IPS-18a (cell line): ENCODE results near the gene PTPN14.

Experiments used
- H3K27ac ChIP-seq: one replicate; pipeline ENCODE4 v1.5.1; 2013; ENCODE audit warnings: low read length
- H3K27me3 ChIP-seq: one replicate; pipeline ENCODE4 v1.6.1; 2013; ENCODE audit warnings: mild to moderate bottlenecking, low read length; ENCODE audit not compliant: control insufficient read depth, insufficient read depth
- H3K36me3 ChIP-seq: one replicate; pipeline ENCODE4 v1.6.1; 2013; ENCODE audit warnings: low read depth, low read length; ENCODE audit not compliant: control insufficient read depth
- H3K4me1 ChIP-seq: one replicate; pipeline ENCODE4 v1.6.1; 2013; ENCODE audit warnings: low read depth, low read length; ENCODE audit not compliant: control insufficient read depth
- H3K4me3 ChIP-seq: one replicate; pipeline ENCODE4 v1.5.1; 2013; ENCODE audit warnings: low read length
- H3K9ac ChIP-seq: one replicate; pipeline ENCODE4 v1.6.1; 2013; ENCODE audit warnings: mild to moderate bottlenecking, low read length, moderate library complexity
- H3K9me3 ChIP-seq: one replicate; pipeline ENCODE4 v1.6.1; 2013; ENCODE audit warnings: low read depth, low read length; ENCODE audit not compliant: control insufficient read depth

The PTPN14 gene

DNA sequence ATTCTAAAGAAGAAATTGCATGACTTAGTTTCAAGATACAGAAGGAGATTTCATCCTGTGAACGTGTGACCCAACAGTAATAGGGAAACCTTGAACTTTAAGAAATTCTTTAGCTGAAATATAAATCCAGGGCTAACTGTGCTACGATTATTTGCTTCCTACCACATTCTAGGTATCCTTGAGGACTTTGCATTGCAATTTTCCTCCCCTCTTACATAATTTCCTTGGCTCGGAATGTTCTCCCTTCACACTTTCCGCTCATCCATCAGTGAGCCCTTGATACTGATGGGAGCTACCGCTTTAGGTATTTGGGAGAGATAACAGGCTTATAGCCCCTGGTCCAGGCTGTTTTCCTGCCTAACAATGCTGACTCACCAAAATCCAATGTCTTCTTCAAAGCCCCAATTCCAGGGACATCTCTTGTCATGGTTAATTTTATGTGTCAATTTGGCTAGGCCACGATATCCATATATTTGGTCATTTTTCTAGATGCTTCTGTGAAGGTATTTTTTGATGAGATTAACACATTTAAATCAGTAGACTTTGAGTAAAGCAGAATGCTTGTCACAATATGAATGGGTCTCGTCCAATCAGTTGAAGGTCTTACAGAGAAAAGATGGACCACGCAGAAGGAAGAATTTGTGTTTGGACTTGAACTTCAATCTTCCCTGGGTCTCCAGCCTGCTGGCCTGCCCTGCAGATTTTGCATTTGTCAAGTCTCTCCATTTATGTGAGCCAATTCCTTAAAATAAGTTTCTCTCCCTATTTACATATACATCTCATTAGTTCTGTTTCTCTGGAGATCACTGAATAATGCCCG lies 121.2 kb downstream of the PTPN14 start:
- H3K27ac ChIP-seq: no peak overlapping the region
- H3K4me1 ChIP-seq: peaks cover 9% of the 10 kb centered on the region

DNA sequence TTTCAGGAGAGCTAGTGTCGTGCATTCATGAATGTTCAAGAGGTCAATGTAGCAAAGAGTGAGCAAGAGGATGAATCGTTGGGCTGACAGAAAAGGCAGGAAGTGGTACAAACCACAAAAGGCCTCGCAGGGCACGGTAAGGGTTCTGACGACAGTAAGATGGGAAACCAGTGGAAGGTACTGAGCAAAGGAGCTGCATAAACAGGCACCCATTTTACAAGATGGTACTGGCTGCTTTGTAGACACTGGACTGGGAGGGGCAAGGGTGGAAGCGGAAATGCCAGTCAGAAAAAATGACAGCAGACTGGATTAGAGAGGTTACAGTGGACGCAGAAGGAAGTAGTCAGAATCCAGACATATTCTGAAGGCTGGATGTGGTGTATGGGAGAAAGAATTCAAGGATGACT lies 123.5 kb downstream of the PTPN14 start:
- Histone ChIP-seq H3K9ac (no peak overlapping the region), H3K36me3 (no peaks in the 10 kb centered on the region), H3K4me1 (peaks cover 11% of the 10 kb centered on the region), H3K27ac (no peak overlapping the region), H3K4me3 (no peak overlapping the region), H3K27me3 (no peaks in the 10 kb centered on the region), H3K9me3 (no peaks in the 10 kb centered on the region)

More for the DNA sequence above, 121.2 kb downstream of the PTPN14 start:
- H3K27me3 ChIP-seq: no peaks in the 10 kb centered on the region
- H3K9ac ChIP-seq: no peak overlapping the region
- no peaks in the 10 kb centered on the region for H3K36me3 ChIP-seq
- H3K4me3 ChIP-seq: no peak overlapping the region
- H3K9me3 ChIP-seq: no peaks in the 10 kb centered on the region

DNA sequence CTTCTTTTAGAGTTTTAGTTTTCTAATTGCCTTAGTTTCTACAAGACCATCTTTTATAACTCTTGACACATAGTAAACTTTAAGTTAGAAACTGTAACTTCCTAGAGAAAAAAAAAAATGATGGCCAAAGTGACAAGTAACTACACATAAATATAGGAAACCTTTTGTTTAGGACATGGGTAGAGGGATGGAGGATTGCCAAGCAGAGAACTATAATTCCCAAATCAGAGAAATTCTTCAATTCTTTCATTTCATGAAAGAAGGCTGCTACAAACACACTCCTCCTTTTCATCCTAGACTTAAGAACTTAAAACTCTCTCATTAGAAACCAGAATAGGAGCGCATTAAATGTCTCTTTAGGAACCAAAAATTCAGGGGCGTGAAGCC lies 125.0 kb downstream of the PTPN14 start:
- Histone ChIP-seq H3K27me3 (no peaks in the 10 kb centered on the region), H3K9ac (no peak overlapping the region), H3K9me3 (no peaks in the 10 kb centered on the region), H3K27ac (no peak overlapping the region), H3K36me3 (no peaks in the 10 kb centered on the region), H3K4me1 (peaks cover 18% of the 10 kb centered on the region), H3K4me3 (no peak overlapping the region)

DNA sequence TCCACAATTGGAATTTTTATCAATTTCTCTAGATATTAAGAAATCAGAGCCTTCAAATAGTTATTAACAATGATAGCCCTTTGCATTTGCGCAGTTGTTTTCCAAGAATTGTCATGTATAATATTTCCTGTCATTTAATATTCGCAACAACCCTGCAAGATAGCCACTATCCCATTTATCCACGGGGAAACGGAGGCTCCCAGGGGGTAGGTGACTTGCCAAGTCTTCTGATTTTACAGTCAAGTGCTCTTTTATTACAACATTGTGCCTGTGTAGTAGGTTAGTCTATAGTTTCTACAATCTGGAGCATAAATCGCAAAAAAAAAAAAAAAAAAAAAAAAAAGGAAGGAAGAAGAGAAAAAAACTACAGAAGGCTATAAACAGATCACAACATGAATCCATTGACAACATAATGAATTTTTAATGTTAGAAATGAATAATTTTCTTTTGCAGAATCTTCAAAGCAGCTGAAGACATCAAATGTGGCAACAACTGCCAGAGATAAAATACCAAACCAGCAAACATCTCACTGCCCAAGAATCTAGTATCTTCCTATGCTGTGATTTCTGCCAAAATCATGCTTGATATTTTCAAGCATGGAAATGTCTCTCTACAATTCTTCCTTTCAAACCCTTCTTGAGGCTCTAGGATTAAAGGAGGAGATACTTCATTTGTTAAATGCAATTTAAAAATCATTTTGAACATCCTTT lies 125.5 kb downstream of the PTPN14 start:
- H3K4me1 ChIP-seq: peaks cover 18% of the 10 kb centered on the region
- H3K9ac ChIP-seq: no peak overlapping the region
- H3K27me3 ChIP-seq: no peaks in the 10 kb centered on the region
- no peak overlapping the region for H3K27ac ChIP-seq
- no peak overlapping the region for H3K4me3 ChIP-seq
- no peaks in the 10 kb centered on the region for H3K9me3 ChIP-seq
- H3K36me3 ChIP-seq: no peaks in the 10 kb centered on the region

DNA sequence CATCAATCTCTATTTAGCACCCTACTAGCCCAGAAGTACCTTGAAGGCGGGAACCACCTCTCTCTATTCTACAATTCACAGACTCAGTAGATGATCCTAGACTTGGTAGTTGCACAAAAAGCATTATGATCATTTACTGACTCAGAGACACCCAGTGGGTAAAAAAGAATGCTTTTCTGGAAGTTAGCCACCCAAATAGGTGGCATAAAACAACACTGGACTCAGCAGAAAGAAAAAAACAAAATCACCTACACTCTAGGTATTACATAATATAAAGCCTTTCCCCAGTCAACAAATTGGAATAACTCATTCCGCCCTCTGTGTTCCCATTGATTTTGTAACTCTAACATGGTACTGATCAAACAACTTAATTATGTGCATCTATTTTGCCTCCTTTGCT lies 126.3 kb downstream of the PTPN14 start:
- Histone ChIP-seq H3K36me3 (no peaks in the 10 kb centered on the region), H3K9ac (no peak overlapping the region), H3K4me3 (no peak overlapping the region), H3K27me3 (no peaks in the 10 kb centered on the region), H3K27ac (no peak overlapping the region), H3K9me3 (no peaks in the 10 kb centered on the region), H3K4me1 (peaks cover 25% of the 10 kb centered on the region)

DNA sequence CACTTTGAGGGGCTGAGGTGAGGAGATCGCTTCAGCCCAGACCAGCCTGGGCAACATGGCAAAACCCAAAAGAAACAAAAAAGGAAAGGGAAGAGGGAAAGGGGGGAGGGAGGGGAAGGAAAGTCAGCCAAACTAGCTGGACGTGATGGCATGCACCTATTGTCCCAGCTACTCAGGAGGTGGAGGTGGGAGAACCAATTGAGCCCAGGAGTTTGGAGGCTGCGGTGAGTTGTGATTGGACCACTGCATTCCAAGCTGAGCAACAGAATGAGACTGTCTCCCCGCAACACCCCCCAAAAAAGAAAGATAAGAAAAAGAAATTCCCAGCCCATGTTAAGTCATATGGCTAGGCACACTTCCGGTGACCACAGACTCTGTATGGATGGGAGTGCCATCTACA lies 128.4 kb downstream of the PTPN14 start:
- no peaks in the 10 kb centered on the region for H3K36me3 ChIP-seq
- H3K4me3 ChIP-seq: no peak overlapping the region
- no peaks in the 10 kb centered on the region for H3K27me3 ChIP-seq
- peaks cover 35% of the 10 kb centered on the region for H3K4me1 ChIP-seq
- H3K27ac ChIP-seq: no peak overlapping the region
- no peaks in the 10 kb centered on the region for H3K9me3 ChIP-seq
- no peak overlapping the region for H3K9ac ChIP-seq

DNA sequence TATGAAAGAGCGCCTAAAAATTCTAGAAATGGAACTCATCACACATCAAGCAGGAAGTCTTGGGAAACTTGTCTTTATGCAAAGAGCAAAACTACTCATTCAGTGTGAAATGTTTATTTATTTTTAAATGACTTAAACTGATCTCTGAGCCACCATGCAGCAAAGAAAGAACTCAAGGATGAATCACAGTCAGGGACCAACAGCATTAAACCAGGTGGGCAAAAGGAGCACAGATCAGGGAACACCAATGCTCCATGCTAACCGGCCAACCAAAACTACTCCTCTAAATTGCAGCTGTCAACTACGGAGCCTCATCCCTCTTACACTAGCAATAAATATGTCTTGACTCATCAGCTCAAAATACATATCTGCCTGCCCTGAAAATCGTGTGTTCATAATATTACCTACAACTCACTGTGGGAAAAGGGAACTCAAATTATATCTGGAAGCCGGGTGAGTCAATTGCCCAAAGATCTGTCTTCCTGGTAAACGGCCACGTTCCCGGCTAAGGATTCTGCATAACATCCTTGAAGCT lies 129.2 kb downstream of the PTPN14 start:
- no peak overlapping the region for H3K27ac ChIP-seq
- peaks cover 29% of the 10 kb centered on the region for H3K4me1 ChIP-seq
- no peak overlapping the region for H3K9ac ChIP-seq
- no peaks in the 10 kb centered on the region for H3K27me3 ChIP-seq
- H3K4me3 ChIP-seq: no peak overlapping the region
- H3K9me3 ChIP-seq: no peaks in the 10 kb centered on the region
- H3K36me3 ChIP-seq: no peaks in the 10 kb centered on the region

DNA sequence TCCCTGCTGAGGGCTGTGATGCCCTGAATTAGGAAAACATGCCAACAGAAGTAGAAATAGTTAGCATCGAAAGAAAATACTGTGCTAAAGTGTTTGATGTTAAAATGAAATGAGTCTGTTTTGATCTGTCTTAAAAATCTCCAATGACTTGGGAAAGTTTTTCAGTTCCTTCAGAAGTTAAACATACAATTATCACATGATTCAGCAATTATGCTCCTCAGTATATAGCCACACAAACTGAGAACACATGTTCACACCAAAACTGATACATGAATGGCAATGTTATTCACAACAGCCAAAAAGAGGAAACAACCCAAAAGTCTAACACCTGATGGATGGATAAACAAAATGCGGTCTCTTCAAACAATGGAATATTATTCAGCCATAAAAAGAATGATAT lies 130.6 kb downstream of the PTPN14 start:
- Histone ChIP-seq H3K9ac (no peak overlapping the region), H3K9me3 (no peaks in the 10 kb centered on the region), H3K4me3 (no peak overlapping the region), H3K36me3 (no peaks in the 10 kb centered on the region), H3K27ac (no peak overlapping the region), H3K4me1 (peaks cover 29% of the 10 kb centered on the region), H3K27me3 (no peaks in the 10 kb centered on the region)

DNA sequence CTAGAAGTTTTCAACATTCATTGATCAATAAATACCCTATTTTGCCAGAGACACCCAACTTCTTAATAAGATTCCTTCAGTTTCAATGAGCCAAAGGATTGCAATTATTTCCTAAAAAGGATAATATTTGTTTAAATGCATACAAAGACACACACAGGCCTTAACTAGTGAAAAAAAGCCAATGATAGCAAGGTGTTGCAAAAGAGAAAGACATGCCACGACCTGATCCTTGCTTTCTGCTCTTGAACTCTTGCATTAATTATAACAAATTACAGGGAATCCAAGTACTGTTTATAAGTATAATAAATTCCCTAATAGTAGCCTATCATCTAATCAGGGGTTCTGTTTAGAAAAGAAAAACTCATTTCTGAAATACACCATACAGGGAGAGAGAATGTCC lies 131.1 kb downstream of the PTPN14 start:
- peaks cover 29% of the 10 kb centered on the region for H3K4me1 ChIP-seq
- no peaks in the 10 kb centered on the region for H3K9me3 ChIP-seq
- no peak overlapping the region for H3K27ac ChIP-seq
- H3K9ac ChIP-seq: no peak overlapping the region
- no peaks in the 10 kb centered on the region for H3K36me3 ChIP-seq
- no peak overlapping the region for H3K4me3 ChIP-seq
- H3K27me3 ChIP-seq: no peaks in the 10 kb centered on the region

DNA sequence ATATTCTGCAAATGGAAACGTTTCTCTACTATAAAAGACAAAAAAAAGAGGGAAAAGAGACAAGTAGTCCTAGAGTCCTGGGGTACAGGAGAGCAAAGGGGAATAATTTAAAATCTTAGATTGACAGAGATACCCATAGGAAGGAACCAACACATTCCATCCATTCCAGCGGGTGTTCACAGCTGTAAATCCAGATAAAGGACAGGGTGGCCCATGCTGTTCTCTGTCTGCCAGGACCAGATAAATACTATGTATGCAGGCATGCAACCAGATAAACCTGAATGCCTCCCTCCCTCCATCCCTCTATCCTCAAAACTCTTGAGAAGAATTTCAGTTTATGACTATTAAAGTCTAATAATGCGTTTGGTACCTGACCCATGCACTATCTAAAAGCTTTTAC lies 131.8 kb downstream of the PTPN14 start:
- Histone ChIP-seq H3K4me3 (no peak overlapping the region), H3K27ac (no peak overlapping the region), H3K9me3 (no peaks in the 10 kb centered on the region), H3K4me1 (peaks cover 29% of the 10 kb centered on the region), H3K9ac (no peak overlapping the region), H3K36me3 (no peaks in the 10 kb centered on the region), H3K27me3 (no peaks in the 10 kb centered on the region)

DNA sequence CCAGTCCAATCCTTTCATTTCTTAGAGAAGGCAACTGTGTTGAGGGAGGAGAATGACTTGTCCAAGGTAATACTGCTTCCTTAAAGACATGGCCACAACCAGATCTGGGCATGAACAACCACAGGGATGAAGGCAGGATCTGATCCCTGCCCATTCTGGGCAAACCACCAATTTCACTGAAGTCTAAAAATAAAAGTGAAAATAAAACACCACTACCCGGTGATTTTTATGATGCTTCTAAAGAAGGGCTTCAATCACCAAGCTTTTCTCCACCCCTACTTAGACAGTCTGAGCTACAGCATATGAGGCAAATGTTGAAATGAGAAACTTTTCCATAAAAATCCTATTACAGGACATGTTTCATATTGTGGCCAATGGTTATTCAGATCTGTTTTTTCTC lies 133.0 kb downstream of the PTPN14 start:
- H3K27ac ChIP-seq: no peak overlapping the region
- no peaks in the 10 kb centered on the region for H3K9me3 ChIP-seq
- no peaks in the 10 kb centered on the region for H3K36me3 ChIP-seq
- H3K4me1 ChIP-seq: peaks cover 29% of the 10 kb centered on the region
- H3K4me3 ChIP-seq: no peak overlapping the region
- no peak overlapping the region for H3K9ac ChIP-seq
- H3K27me3 ChIP-seq: no peaks in the 10 kb centered on the region
